CD4-positive, alpha-beta T cell (primary cell): Measurements from ENCODE around the gene ACAP1. TPM values are rescaled to one million over a fixed set of nuclear protein-coding genes. Genes with fewer than 3 reads are reported as not detected.

Experiments used
- ATAC-seq: fragments of 200-7000 bp; cut with Tn5 transposase; one replicate; pipeline ENCODE4 v1.10.0; 2022; ENCODE audit warnings: mild to moderate bottlenecking; ENCODE audit not compliant: poor library complexity
- CTCF ChIA-PET: fragments of 350-600 bp; sonication (Branson Sonifier 250); formaldehyde crosslinking; loops from one replicate; lab custom pipeline; 2021; ENCODE audit warnings: antibody characterized with exemption, inconsistent platforms; lab: Charles Lee
- POLR2A ChIA-PET: fragments of 350-600 bp; sonication (Branson Sonifier 250); formaldehyde crosslinking; loops from one replicate; lab custom pipeline; 2021; ENCODE audit warnings: antibody characterized with exemption, inconsistent platforms; lab: Charles Lee
- DNase-seq, 14 experiments: peaks; one replicate each; pipeline ENCODE4 v3.0.0-alpha.2; 2013 to 2020; ENCODE audit warnings: mixed read lengths in 2 of 14
- H3K27ac ChIP-seq, 2 donors: one replicate each; pipeline versions ENCODE4 v1.5.1 to v1.7.0; 2013; ENCODE audit warnings: low read length in 2 of 2, low read depth in 1 of 2, mild to moderate bottlenecking in 1 of 2
- H3K27me3 ChIP-seq, 2 experiments: 1 replicate in 1 of 2; 2 replicates in 1 of 2; pipeline versions ENCODE4 v1.6.1 to v1.7.0; 2013; ENCODE audit warnings: low read length in 2 of 2, control low read depth in 1 of 2, mild to moderate bottlenecking in 1 of 2, moderate library complexity in 1 of 2; ENCODE audit not compliant: insufficient read depth in 2 of 2, control insufficient read depth in 1 of 2
- H3K36me3 ChIP-seq: one replicate; pipeline ENCODE4 v1.6.1; 2013; ENCODE audit warnings: low read length, control low read depth; ENCODE audit not compliant: insufficient read depth
- H3K4me1 ChIP-seq: one replicate; pipeline ENCODE4 v1.6.1; 2013; ENCODE audit warnings: low read length, control low read depth; ENCODE audit not compliant: insufficient read depth
- H3K4me3 ChIP-seq: one replicate; pipeline ENCODE4 v1.5.1; 2013; ENCODE audit warnings: mild to moderate bottlenecking, low read length, moderate library complexity
- H3K9me3 ChIP-seq, 2 experiments: 1 replicate in 1 of 2; 2 replicates in 1 of 2; pipeline versions ENCODE4 v1.6.1 to v1.7.0; 2013; ENCODE audit warnings: low read length in 2 of 2, mild to moderate bottlenecking in 2 of 2, control low read depth in 1 of 2, moderate library complexity in 1 of 2; ENCODE audit not compliant: control insufficient read depth in 1 of 2, insufficient read depth in 1 of 2
- H3K27ac Mint-ChIP-seq: one replicate; pipeline ENCODE4 v1.8.0; 2020; ENCODE audit warnings: mixed read lengths
- H3K27me3 Mint-ChIP-seq: one replicate; pipeline ENCODE4 v1.8.0; 2021; ENCODE audit warnings: mixed read lengths
- H3K36me3 Mint-ChIP-seq: one replicate; pipeline ENCODE4 v1.8.0; 2021; ENCODE audit warnings: low read depth, mixed read lengths
- H3K4me1 Mint-ChIP-seq: one replicate; pipeline ENCODE4 v1.8.0; 2021; ENCODE audit warnings: low read depth, mixed read lengths
- H3K4me3 Mint-ChIP-seq: one replicate; pipeline ENCODE4 v1.8.0; 2020; ENCODE audit warnings: mild to moderate bottlenecking, mixed read lengths
- H3K9me3 Mint-ChIP-seq: one replicate; pipeline ENCODE4 v1.8.0; 2020; ENCODE audit warnings: mixed read lengths
- intact Hi-C, 2 experiments: fragments of 100-400 bp; cut with DNase I in 1 of 2; cut with micrococcal nuclease in 1 of 2; formaldehyde crosslinking; loops; one replicate each; pipeline versions ENCODE4 v1.15.1 to v1.9.0; 2023 to 2025; cut with DNase I, micrococcal nuclease
- total RNA-seq, 174 experiments: library from RNA in 2 of 174; stranded (reverse) in 2 of 174; gene quantifications; one replicate each; pipeline ENCODE4 v1.2.3 and lab custom pipeline; 2021 to 2026
- TF ChIP-seq, protein P1 (sequence below): fragments of 200-600 bp; IDR thresholded peaks from one replicate; pipeline ENCODE4 v1.8.0; 2022; ENCODE audit warnings: antibody characterized with exemption, mild to moderate bottlenecking

Gene ACAP1
- total RNA-seq, 2 experiments from 2014 or later, result 565 to 575 TPM

DNA sequence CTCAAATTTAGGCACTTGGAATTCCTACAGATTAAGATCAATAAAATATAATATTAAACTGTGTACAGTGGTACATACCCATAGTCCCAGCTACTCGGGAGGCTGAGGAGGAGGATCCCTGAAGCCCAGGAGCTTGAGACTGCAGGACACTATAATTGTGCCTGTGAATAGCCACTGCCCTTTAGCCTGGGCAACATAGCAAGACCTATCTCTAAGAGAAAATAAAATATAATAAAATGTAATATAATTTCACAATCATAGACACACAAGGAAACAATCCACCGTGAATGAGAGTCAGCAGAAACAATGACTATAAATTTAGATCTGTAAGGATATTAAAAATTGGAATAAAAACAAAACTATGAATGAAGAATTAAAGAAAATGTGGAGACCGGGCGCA, 34.5 kb downstream of the ACAP1 start:
- H3K4me1 Mint-ChIP-seq, result no peaks in the 10 kb centered on the region
- ChIA-PET CTCF (interaction anchor here (1.0 to 1.9 kb wide), 2 partner anchors 15 to 75 kb away, joined by 3 to 5 read pairs; no protein-coding TSS in a partner anchor), POLR2A (interaction anchor here (0.6 kb wide), 1 partner anchor 393 kb away, joined by 3 read pairs; no protein-coding TSS in a partner anchor)
- no peak overlapping the region for H3K27ac Mint-ChIP-seq
- Histone ChIP-seq H3K9me3 (no peaks in the 10 kb centered on the region), H3K27me3 (no peaks in the 10 kb centered on the region), H3K27ac (no peak overlapping the region), H3K36me3 (no peaks in the 10 kb centered on the region), H3K4me3 (no peak overlapping the region), H3K4me1 (no peaks in the 10 kb centered on the region)
- TF ChIP-seq, protein P1, sequence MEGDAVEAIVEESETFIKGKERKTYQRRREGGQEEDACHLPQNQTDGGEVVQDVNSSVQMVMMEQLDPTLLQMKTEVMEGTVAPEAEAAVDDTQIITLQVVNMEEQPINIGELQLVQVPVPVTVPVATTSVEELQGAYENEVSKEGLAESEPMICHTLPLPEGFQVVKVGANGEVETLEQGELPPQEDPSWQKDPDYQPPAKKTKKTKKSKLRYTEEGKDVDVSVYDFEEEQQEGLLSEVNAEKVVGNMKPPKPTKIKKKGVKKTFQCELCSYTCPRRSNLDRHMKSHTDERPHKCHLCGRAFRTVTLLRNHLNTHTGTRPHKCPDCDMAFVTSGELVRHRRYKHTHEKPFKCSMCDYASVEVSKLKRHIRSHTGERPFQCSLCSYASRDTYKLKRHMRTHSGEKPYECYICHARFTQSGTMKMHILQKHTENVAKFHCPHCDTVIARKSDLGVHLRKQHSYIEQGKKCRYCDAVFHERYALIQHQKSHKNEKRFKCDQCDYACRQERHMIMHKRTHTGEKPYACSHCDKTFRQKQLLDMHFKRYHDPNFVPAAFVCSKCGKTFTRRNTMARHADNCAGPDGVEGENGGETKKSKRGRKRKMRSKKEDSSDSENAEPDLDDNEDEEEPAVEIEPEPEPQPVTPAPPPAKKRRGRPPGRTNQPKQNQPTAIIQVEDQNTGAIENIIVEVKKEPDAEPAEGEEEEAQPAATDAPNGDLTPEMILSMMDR, result no peak
- intact Hi-C loops, result no loop called here
- H3K9me3 Mint-ChIP-seq, result no peaks in the 10 kb centered on the region
- no peaks in the 10 kb centered on the region for H3K36me3 Mint-ChIP-seq
- ATAC-seq, result no peak
- no peak overlapping the region for H3K4me3 Mint-ChIP-seq
- DNase-seq, result no peak
- no peaks in the 10 kb centered on the region for H3K27me3 Mint-ChIP-seq

DNA sequence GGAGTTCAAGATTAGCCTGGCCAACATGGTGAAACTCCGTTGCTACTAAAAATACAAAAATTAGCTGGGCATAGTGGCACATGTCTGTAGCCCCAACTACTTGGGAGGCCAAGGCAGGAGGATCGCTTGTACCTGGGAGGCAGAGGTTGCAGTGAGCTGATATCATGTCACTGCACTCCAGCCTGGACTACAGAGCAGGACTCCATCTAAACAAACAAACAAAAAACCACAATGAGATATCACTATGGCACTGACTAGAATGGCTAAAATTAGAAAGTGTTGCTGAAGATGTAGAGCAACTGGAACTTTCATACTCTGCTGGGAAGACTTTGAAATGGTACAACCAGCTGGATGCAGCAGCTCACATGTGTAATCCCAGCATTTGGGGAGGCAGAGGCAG, 38.0 kb downstream of the ACAP1 start:
- H3K27ac ChIP-seq, result no peak overlapping the region
- Mint-ChIP-seq H3K4me1 (no peaks in the 10 kb centered on the region), H3K9me3 (no peaks in the 10 kb centered on the region), H3K36me3 (no peaks in the 10 kb centered on the region), H3K27me3 (peaks cover 18% of the 10 kb centered on the region), H3K4me3 (no peak overlapping the region), H3K27ac (no peak overlapping the region)
- TF ChIP-seq, protein P1, result no peak
- CTCF ChIA-PET, result no interaction called here
- ATAC-seq, result no peak
- POLR2A ChIA-PET, result no interaction called here
- DNase-seq, result no peak
- H3K36me3 ChIP-seq, result no peaks in the 10 kb centered on the region
- no peaks in the 10 kb centered on the region for H3K27me3 ChIP-seq
- intact Hi-C loops, result no loop called here
- H3K4me1 ChIP-seq, result no peaks in the 10 kb centered on the region
- no peak overlapping the region for H3K4me3 ChIP-seq
- H3K9me3 ChIP-seq, result peaks cover 0 to 4% of the 10 kb centered on the region in 2 experiments

DNA sequence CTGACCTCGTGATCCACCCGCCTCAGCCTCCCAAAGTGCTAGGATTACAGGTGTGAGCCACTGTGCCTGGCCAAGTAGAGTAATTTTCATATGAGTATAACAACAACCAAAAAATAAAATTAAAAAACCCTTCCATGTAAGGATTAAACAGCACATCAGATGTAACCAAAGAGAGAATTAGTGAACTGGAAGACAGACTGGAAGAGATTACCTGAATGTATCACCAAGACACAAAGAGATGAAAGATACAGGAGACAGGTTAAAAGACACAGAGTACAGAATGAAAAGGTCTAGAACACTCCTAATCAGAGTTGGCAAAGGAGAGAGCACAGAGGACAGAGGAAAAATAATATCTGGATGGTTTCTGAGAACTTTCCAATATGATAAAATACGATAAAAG, 42.8 kb downstream of the ACAP1 start:
- ChIA-PET CTCF (no interaction called here), POLR2A (no interaction called here)
- Histone ChIP-seq H3K9me3 (peaks cover 0 to 4% of the 10 kb centered on the region in 2 experiments), H3K27ac (no peak overlapping the region), H3K4me3 (no peak overlapping the region), H3K36me3 (no peaks in the 10 kb centered on the region), H3K27me3 (peaks cover 21 to 22% of the 10 kb centered on the region in 2 experiments), H3K4me1 (peaks cover 20% of the 10 kb centered on the region)
- ATAC-seq, result no peak
- no peaks in the 10 kb centered on the region for H3K9me3 Mint-ChIP-seq
- intact Hi-C loops, result no loop called here
- H3K27me3 Mint-ChIP-seq, result peaks cover 55% of the 10 kb centered on the region
- H3K4me1 Mint-ChIP-seq, result peaks cover 4% of the 10 kb centered on the region
- TF ChIP-seq, protein P1, result no peak
- no peaks in the 10 kb centered on the region for H3K36me3 Mint-ChIP-seq
- H3K27ac Mint-ChIP-seq, result no peak overlapping the region
- no peak overlapping the region for H3K4me3 Mint-ChIP-seq
- no peak for DNase-seq
